ENCODE data around the gene EPHA3.

The EPHA3 gene

GRCh38 chr3:89306540-89306939 lies 199.1 kb downstream of the EPHA3 start:
- Histone ChIP-seq H3K36me3 (ENCODE audit: control insufficient read depth in 2 of 2, insufficient read depth in 1 of 2, low read length in 2 of 2) (no peaks in the 10 kb centered on the region), H3K9me3 (ENCODE audit: control insufficient read depth, insufficient read depth, low read depth, low read length) (no peaks in the 10 kb centered on the region), H3K27ac (ENCODE audit: extremely low read depth, low read depth, low read length) (no peak overlapping the region), H3K4me3 (ENCODE audit: low read depth, low read length) (no peak overlapping the region), H3K4me1 (ENCODE audit: control insufficient read depth, insufficient read depth, low read length) (no peaks in the 10 kb centered on the region)
- TF ChIP-seq CTCF (tag by site-specific recombination; IDR thresholded peaks at IDR 0.05) (no peak), YY2 (tag by site-specific recombination; IDR thresholded peaks at IDR 0.05) (no peak), KLF9 (tag by site-specific recombination; IDR thresholded peaks at IDR 0.05; ENCODE audit: low read depth) (no peak), AEBP2 (tag by site-specific recombination; IDR thresholded peaks at IDR 0.05; ENCODE audit: borderline replicate concordance) (no peak), TSHZ1 (tag by site-specific recombination; IDR thresholded peaks at IDR 0.05; ENCODE audit: borderline replicate concordance) (no peak), ZNF221 (tag by site-specific recombination; IDR thresholded peaks at IDR 0.05; ENCODE audit: borderline replicate concordance) (no peak), ZNF416 (tag by site-specific recombination; IDR thresholded peaks at IDR 0.05) (no peak), ZFP37 (tag by site-specific recombination; IDR thresholded peaks at IDR 0.05) (no peak), ZNF202 (tag by site-specific recombination; IDR thresholded peaks at IDR 0.05; ENCODE audit: borderline replicate concordance) (no peak), ZNF837 (tag by site-specific recombination; IDR thresholded peaks at IDR 0.05) (no peak), ZNF560 (tag by site-specific recombination; IDR thresholded peaks at IDR 0.05; ENCODE audit: borderline replicate concordance) (no peak), ZNF658 (tag by site-specific recombination; IDR thresholded peaks at IDR 0.05) (no peak), HOXC10 (CRISPR knock-in tag; IDR thresholded peaks at IDR 0.05) (no peak), ZNF529 (tag by site-specific recombination; IDR thresholded peaks at IDR 0.05; ENCODE audit: insufficient replicate concordance) (no peak), ZNF548 (tag by site-specific recombination; IDR thresholded peaks at IDR 0.05) (no peak), ZNF707 (tag by site-specific recombination; IDR thresholded peaks at IDR 0.05) (no peak), ZNF140 (tag by site-specific recombination; IDR thresholded peaks at IDR 0.05) (no peak), ZSCAN18 (tag by site-specific recombination; IDR thresholded peaks at IDR 0.05) (no peak), PRDM6 (tag by site-specific recombination; IDR thresholded peaks at IDR 0.05) (no peak)
- POLR2A ChIA-PET: no interaction called here
- CTCF ChIA-PET: no interaction called here
